Loucy (cell line): ENCODE results near the gene PTGES.

Experiments
- H2AFZ ChIP-seq: fragments of 200-600 bp; sonication (generic); 2 replicates; pipeline ENCODE4 v1.6.0; 2016; ENCODE audit warnings: antibody characterized with exemption, mild to moderate bottlenecking, low read length, moderate library complexity
- H3F3A ChIP-seq: fragments of 200-600 bp; 2 replicates; pipeline ENCODE4 v1.6.0; 2016; ENCODE audit warnings: antibody characterized with exemption, low read depth, mild to moderate bottlenecking
- H3K27me3 ChIP-seq: fragments of 200-600 bp; sonication (generic); 2 replicates; pipeline ENCODE4 v1.6.1; 2014; ENCODE audit warnings: low read length, mild to moderate bottlenecking; ENCODE audit not compliant: insufficient read depth, poor library complexity, severe bottlenecking
- H3K36me3 ChIP-seq: fragments of 200-600 bp; sonication (generic); 2 replicates; pipeline ENCODE4 v1.6.1; 2016; ENCODE audit warnings: low read length; ENCODE audit not compliant: insufficient read depth
- H3K4me1 ChIP-seq: fragments of 200-600 bp; sonication (generic); 2 replicates; pipeline ENCODE4 v1.5.1; 2014; ENCODE audit warnings: low read length, mild to moderate bottlenecking; ENCODE audit not compliant: insufficient read depth, poor library complexity, severe bottlenecking
- H3K4me2 ChIP-seq: fragments of 200-600 bp; sonication (generic); 2 replicates; pipeline ENCODE4 v1.6.0; 2014; ENCODE audit warnings: antibody characterized with exemption, low read length, low read depth, mild to moderate bottlenecking; ENCODE audit not compliant: poor library complexity, severe bottlenecking
- H3K4me3 ChIP-seq: fragments of 200-600 bp; sonication (generic); 2 replicates; pipeline ENCODE4 v1.5.1; 2014; ENCODE audit warnings: low read length, mild to moderate bottlenecking, mixed read lengths; ENCODE audit not compliant: poor library complexity, severe bottlenecking
- H3K79me2 ChIP-seq: fragments of 200-600 bp; sonication (generic); 2 replicates; pipeline ENCODE4 v1.6.1; 2014; ENCODE audit warnings: low read length; ENCODE audit not compliant: insufficient read depth
- H3K9ac ChIP-seq: fragments of 200-600 bp; sonication (generic); 2 replicates; pipeline ENCODE4 v1.6.0; 2014; ENCODE audit warnings: mild to moderate bottlenecking, low read depth, low read length, moderate library complexity; ENCODE audit not compliant: poor library complexity, severe bottlenecking
- H3K9me2 ChIP-seq: fragments of 200-600 bp; sonication (generic); replicated peaks from 2 replicates; pipeline ENCODE4 v1.6.1; 2016; ENCODE audit warnings: low read depth, low read length, mixed read lengths
- H3K9me3 ChIP-seq: fragments of 200-600 bp; sonication (generic); 2 replicates; pipeline ENCODE4 v1.6.1; 2014; ENCODE audit warnings: mild to moderate bottlenecking, antibody characterized with exemption, low read length, low read depth; ENCODE audit not compliant: insufficient read depth
- H4K20me1 ChIP-seq: fragments of 200-600 bp; sonication (generic); 2 replicates; pipeline ENCODE4 v1.6.0; 2014; ENCODE audit warnings: antibody characterized with exemption, low read length, mild to moderate bottlenecking; ENCODE audit not compliant: insufficient read depth, poor library complexity, severe bottlenecking
- EZH2phosphoT487 ChIP-seq: fragments of 200-600 bp; IDR thresholded peaks from 2 replicates; pipeline ENCODE4 v1.6.1; 2018; ENCODE audit warnings: antibody characterized with exemption, mild to moderate bottlenecking, moderate library complexity, borderline replicate concordance
- TF ChIP-seq, protein P1 (sequence below): fragments of 200-600 bp; sonication (generic); conservative IDR thresholded peaks from 2 replicates; pipeline ENCODE4 v1.5.1; 2014; ENCODE audit warnings: mild to moderate bottlenecking, antibody characterized with exemption, low read length

Gene PTGES

DNA sequence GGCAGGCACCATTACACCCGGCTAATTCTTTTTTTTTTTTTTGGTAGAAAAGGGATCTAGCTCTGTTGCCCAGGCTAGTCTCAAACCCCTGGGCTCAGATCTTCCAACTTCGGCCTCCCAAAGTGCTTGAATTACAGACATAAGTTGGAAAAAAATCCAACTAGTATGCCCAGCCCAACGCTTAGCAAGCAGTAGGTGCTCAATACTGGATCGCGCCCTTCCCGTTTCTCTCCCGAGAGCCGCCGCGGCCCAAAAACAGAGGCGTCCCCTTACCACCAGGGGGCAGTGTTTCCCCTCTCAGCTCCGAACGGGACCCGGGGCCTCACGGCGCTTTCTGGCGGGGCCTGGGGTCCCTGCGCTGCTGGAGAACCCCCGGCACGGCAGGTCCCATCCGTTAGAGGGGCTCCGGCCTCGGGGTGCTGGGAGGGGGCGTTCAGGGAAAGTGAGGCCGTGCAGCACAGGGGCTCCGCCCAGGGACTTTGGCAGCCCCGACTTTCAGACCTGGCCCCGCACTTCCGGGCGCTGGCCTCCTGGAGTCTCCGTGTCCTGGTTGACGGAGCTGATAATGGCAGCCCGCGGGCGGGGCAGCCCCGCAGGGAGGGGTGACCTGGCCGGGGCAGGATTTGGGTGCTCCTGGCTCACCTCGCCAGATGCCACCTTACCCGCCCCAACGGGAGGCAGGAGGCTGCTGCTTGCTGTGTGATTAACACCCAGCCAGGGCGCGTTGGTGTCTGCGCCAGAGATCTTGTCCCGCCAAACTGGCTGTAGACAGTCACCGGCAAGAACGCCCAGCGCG, 15.2 kb downstream of the PTGES start:
- Histone ChIP-seq H3K36me3 (no peaks in the 10 kb centered on the region), H3K4me3 (peak overlapping the region; percentile 64), H3K4me2 (peak overlapping the region; percentile 43), H3K4me1 (no peaks in the 10 kb centered on the region), H2AFZ (peak overlapping the region; percentile 72; the same call in 1 of the 2 replicates), H3K27me3 (no peaks in the 10 kb centered on the region), H3K9ac (no peak overlapping the region), H4K20me1 (no peaks in the 10 kb centered on the region), H3K79me2 (no peaks in the 10 kb centered on the region), H3F3A (no peaks in the 10 kb centered on the region), H3K9me3 (no peaks in the 10 kb centered on the region), H3K9me2 (no peaks in the 10 kb centered on the region)
- no peak for TF ChIP-seq EZH2phosphoT487
- TF ChIP-seq, protein P1, sequence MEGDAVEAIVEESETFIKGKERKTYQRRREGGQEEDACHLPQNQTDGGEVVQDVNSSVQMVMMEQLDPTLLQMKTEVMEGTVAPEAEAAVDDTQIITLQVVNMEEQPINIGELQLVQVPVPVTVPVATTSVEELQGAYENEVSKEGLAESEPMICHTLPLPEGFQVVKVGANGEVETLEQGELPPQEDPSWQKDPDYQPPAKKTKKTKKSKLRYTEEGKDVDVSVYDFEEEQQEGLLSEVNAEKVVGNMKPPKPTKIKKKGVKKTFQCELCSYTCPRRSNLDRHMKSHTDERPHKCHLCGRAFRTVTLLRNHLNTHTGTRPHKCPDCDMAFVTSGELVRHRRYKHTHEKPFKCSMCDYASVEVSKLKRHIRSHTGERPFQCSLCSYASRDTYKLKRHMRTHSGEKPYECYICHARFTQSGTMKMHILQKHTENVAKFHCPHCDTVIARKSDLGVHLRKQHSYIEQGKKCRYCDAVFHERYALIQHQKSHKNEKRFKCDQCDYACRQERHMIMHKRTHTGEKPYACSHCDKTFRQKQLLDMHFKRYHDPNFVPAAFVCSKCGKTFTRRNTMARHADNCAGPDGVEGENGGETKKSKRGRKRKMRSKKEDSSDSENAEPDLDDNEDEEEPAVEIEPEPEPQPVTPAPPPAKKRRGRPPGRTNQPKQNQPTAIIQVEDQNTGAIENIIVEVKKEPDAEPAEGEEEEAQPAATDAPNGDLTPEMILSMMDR = peak; percentile 59

DNA sequence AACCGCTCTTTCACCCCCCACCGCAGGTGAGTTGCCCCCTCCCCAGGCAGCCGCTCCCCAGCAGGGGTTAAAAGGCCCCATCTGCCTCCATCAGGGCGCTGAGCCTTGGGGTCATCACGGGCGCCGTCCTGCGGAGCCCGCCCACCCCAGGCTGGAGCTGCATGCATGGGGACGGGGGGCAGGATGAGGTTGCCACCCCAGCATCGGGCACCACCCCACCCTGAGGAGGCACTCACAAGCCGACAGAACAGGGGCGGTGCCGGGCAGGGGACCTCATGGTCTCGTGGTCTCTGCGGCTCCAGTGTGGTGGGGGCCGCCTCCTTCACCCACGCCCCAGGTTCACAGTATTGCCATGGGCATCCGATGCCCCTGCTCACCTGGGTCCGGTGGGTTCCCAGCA, 16.5 kb downstream of the PTGES start:
- TF ChIP-seq EZH2phosphoT487 = no peak
- TF ChIP-seq, protein P1 = no peak
- H3K9me2 ChIP-seq = no peaks in the 10 kb centered on the region
- H3F3A ChIP-seq = no peaks in the 10 kb centered on the region
- H3K4me3 ChIP-seq = no peak overlapping the region
- H4K20me1 ChIP-seq = no peaks in the 10 kb centered on the region
- H3K9ac ChIP-seq = no peak overlapping the region
- no peaks in the 10 kb centered on the region for H3K4me1 ChIP-seq
- H2AFZ ChIP-seq = no peak overlapping the region
- no peaks in the 10 kb centered on the region for H3K36me3 ChIP-seq
- H3K9me3 ChIP-seq = no peaks in the 10 kb centered on the region
- H3K79me2 ChIP-seq = no peaks in the 10 kb centered on the region
- no peaks in the 10 kb centered on the region for H3K27me3 ChIP-seq
- no peak overlapping the region for H3K4me2 ChIP-seq

DNA sequence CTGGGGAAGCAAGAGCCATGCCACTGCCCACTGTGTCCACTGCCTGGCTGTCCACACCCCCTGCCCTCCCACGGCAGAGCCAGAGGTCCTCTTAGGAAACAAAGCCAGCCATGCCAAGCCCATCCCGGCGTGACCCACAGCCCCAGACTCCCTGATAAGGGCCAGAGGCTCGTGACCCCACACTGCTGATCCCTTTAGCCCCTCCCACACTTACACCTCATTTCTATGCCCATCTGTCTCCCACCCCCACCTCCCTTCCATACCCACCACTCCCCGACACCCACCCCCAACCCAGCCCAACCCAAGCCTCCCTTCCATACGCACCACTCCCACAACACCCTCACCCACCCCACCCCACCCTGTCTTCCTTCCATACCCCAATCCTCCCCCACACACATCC, 17.3 kb downstream of the PTGES start:
- H3K9me2 ChIP-seq = no peaks in the 10 kb centered on the region
- H3K9me3 ChIP-seq = no peaks in the 10 kb centered on the region
- no peaks in the 10 kb centered on the region for H3K36me3 ChIP-seq
- H4K20me1 ChIP-seq = no peaks in the 10 kb centered on the region
- H3F3A ChIP-seq = no peaks in the 10 kb centered on the region
- H3K4me3 ChIP-seq = no peak overlapping the region
- no peak overlapping the region for H3K9ac ChIP-seq
- no peaks in the 10 kb centered on the region for H3K79me2 ChIP-seq
- H3K27me3 ChIP-seq = no peaks in the 10 kb centered on the region
- no peak overlapping the region for H3K4me2 ChIP-seq
- no peaks in the 10 kb centered on the region for H3K4me1 ChIP-seq
- no peak for TF ChIP-seq EZH2phosphoT487
- TF ChIP-seq, protein P1 = no peak
- no peak overlapping the region for H2AFZ ChIP-seq
